Neural crest cell (in vitro differentiated cells): ENCODE results near the gene MGA. TPM values are rescaled to one million over a fixed set of nuclear protein-coding genes. Genes with fewer than 3 reads are reported as not detected.

Source experiments
- DNase-seq: peaks from one replicate; pipeline ENCODE4 v3.0.0; 2021; ENCODE audit warnings: low read depth, mixed read lengths, low spot score
- H3K27ac Mint-ChIP-seq: one replicate; pipeline ENCODE4 v1.8.0; 2021; ENCODE audit warnings: mild to moderate bottlenecking, mixed read lengths; ENCODE audit not compliant: unreplicated experiment
- H3K27me3 Mint-ChIP-seq: 2 replicates; pipeline ENCODE4 v1.8.0; 2021; ENCODE audit warnings: low read depth, mild to moderate bottlenecking, mixed read lengths
- H3K36me3 Mint-ChIP-seq: 2 replicates; pipeline ENCODE4 v1.8.0; 2021; ENCODE audit warnings: low read depth, mild to moderate bottlenecking, mixed read lengths
- H3K4me1 Mint-ChIP-seq: 2 replicates; pipeline ENCODE4 v1.8.0; 2021; ENCODE audit warnings: mixed read lengths
- H3K4me3 Mint-ChIP-seq: one replicate; pipeline ENCODE4 v1.8.0; 2021; ENCODE audit warnings: mild to moderate bottlenecking, mixed read lengths
- H3K9me3 Mint-ChIP-seq: 2 replicates; pipeline ENCODE4 v1.8.0; 2021; ENCODE audit warnings: mixed read lengths
- CTCF ChIP-seq: fragments of 200-600 bp; sonication (generic); conservative IDR thresholded peaks from 2 replicates; pipeline ENCODE4 v1.5.0; 2021; ENCODE audit warnings: antibody characterized with exemption, mild to moderate bottlenecking
- total RNA-seq: library from RNA; stranded (reverse); gene quantifications from 2 replicates; pipeline ENCODE4 v1.2.1, GENCODE V29; 2021

The MGA gene
- total RNA-seq, 1 donor from 2014 or later: 50.5 TPM

- H3K4me3 Mint-ChIP-seq: no peak overlapping the region
- H3K4me1 Mint-ChIP-seq: peaks cover 7% of the 10 kb centered on the region
- H3K27ac Mint-ChIP-seq: no peak overlapping the region
- no peak for TF ChIP-seq CTCF
- no peaks in the 10 kb centered on the region for H3K27me3 Mint-ChIP-seq
- no peak for DNase-seq
- no peaks in the 10 kb centered on the region for H3K9me3 Mint-ChIP-seq
- no peaks in the 10 kb centered on the region for H3K36me3 Mint-ChIP-seq
Observed at GRCh38 chr15:41806291-41807181, 146.3 kb downstream of the MGA start.

- no peak overlapping the region for H3K4me3 Mint-ChIP-seq
- H3K36me3 Mint-ChIP-seq: no peaks in the 10 kb centered on the region
- DNase-seq: no peak
- peaks cover 7% of the 10 kb centered on the region for H3K4me1 Mint-ChIP-seq
- no peaks in the 10 kb centered on the region for H3K27me3 Mint-ChIP-seq
- TF ChIP-seq CTCF: no peak
- no peak overlapping the region for H3K27ac Mint-ChIP-seq
- no peaks in the 10 kb centered on the region for H3K9me3 Mint-ChIP-seq
Observed at GRCh38 chr15:41809121-41809520, 148.9 kb downstream of the MGA start.

- no peak for TF ChIP-seq CTCF
- no peaks in the 10 kb centered on the region for H3K36me3 Mint-ChIP-seq
- H3K9me3 Mint-ChIP-seq: no peaks in the 10 kb centered on the region
- no peak overlapping the region for H3K27ac Mint-ChIP-seq
- H3K27me3 Mint-ChIP-seq: no peaks in the 10 kb centered on the region
- no peak overlapping the region for H3K4me3 Mint-ChIP-seq
- DNase-seq: no peak
- peaks cover 7% of the 10 kb centered on the region for H3K4me1 Mint-ChIP-seq
Observed at GRCh38 chr15:41809526-41810220, 149.5 kb downstream of the MGA start.

- no peak for DNase-seq
- Mint-ChIP-seq H3K27ac (no peak overlapping the region), H3K27me3 (no peaks in the 10 kb centered on the region), H3K9me3 (no peaks in the 10 kb centered on the region), H3K4me3 (no peak overlapping the region), H3K4me1 (peaks cover 6% of the 10 kb centered on the region), H3K36me3 (no peaks in the 10 kb centered on the region)
- TF ChIP-seq CTCF: no peak
Observed at GRCh38 chr15:41810651-41811431, 150.6 kb downstream of the MGA start.

- Mint-ChIP-seq H3K36me3 (no peaks in the 10 kb centered on the region), H3K9me3 (no peaks in the 10 kb centered on the region), H3K4me3 (no peak overlapping the region), H3K27ac (no peak overlapping the region), H3K27me3 (no peaks in the 10 kb centered on the region), H3K4me1 (peaks cover 4% of the 10 kb centered on the region)
- DNase-seq: peak; percentile 73
- TF ChIP-seq CTCF: peak; percentile 90
Observed at GRCh38 chr15:41811432-41812195, 151.4 kb downstream of the MGA start.
